ENCODE measurements around the gene ABCC9.

DNA sequence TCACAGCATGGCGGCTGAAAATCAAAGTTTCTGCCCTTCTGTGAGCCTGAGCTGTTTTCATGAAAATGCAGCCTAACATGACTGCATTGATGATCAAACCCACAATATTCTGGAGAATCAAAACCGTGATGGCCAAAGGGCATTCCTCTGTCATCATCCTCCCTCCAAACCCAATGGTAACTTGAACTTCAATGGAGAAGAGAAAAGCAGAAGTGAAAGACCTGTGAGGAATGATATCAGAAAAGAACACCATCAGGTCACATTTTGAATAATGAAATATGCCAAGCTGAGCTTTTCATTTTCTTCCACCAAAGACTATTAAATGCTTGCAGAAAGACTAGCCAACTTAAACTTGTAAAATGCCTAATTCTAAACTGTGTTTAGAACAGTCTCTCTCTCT is 174.8 kb downstream of the ABCC9 start:
- TF ChIP-seq, protein P1, sequence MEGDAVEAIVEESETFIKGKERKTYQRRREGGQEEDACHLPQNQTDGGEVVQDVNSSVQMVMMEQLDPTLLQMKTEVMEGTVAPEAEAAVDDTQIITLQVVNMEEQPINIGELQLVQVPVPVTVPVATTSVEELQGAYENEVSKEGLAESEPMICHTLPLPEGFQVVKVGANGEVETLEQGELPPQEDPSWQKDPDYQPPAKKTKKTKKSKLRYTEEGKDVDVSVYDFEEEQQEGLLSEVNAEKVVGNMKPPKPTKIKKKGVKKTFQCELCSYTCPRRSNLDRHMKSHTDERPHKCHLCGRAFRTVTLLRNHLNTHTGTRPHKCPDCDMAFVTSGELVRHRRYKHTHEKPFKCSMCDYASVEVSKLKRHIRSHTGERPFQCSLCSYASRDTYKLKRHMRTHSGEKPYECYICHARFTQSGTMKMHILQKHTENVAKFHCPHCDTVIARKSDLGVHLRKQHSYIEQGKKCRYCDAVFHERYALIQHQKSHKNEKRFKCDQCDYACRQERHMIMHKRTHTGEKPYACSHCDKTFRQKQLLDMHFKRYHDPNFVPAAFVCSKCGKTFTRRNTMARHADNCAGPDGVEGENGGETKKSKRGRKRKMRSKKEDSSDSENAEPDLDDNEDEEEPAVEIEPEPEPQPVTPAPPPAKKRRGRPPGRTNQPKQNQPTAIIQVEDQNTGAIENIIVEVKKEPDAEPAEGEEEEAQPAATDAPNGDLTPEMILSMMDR (IDR thresholded peaks at IDR 0.05): no peak
- TF ChIP-seq TAF1 (IDR thresholded peaks at IDR 0.05; ENCODE audit: borderline replicate concordance, low read depth, low read length): no peak
- no peak for TF ChIP-seq NRF1 (IDR thresholded peaks at IDR 0.05; ENCODE audit: low read depth, low read length)
- no peak for TF ChIP-seq YY1 (IDR thresholded peaks at IDR 0.05; ENCODE audit: low read depth)
- TF ChIP-seq RXRA (IDR thresholded peaks at IDR 0.05; ENCODE audit: borderline replicate concordance, low read depth): no peak
- TF ChIP-seq JUND (IDR thresholded peaks at IDR 0.05): no peak
- no peak for TF ChIP-seq GABPA (IDR thresholded peaks at IDR 0.05; ENCODE audit: low read depth)
- no peak for TF ChIP-seq CHD2 (IDR thresholded peaks at IDR 0.05; ENCODE audit: low read length, partially characterized antibody)
- no peak for TF ChIP-seq REST (IDR thresholded peaks at IDR 0.05; ENCODE audit: low read depth, low read length)
- TF ChIP-seq EP300 (IDR thresholded peaks at IDR 0.05; ENCODE audit: borderline replicate concordance in 1 of 2, low read depth in 1 of 2, low read length in 1 of 2): no peak
- TF ChIP-seq MXI1 (IDR thresholded peaks at IDR 0.05; ENCODE audit: low read depth, low read length): no peak
- no peak for TF ChIP-seq USF1 (IDR thresholded peaks at IDR 0.05; ENCODE audit: borderline replicate concordance, low read depth)
- TF ChIP-seq RAD21 (IDR thresholded peaks at IDR 0.05; ENCODE audit: low read length): no peak
